ENCODE results near the gene GGA3. TPM values are rescaled to one million over a fixed set of nuclear protein-coding genes. Genes with fewer than 3 reads are reported as not detected.

Gene GGA3
- total RNA-seq, 2 donors from 2014 or later: 23.0 to 24.5 TPM

Other genes with a start within 250 kb of the GGA3 start
- gene MRPL58, start 248.9 kb downstream of the GGA3 start, total RNA-seq: 10 to 100 TPM; 38.1 to 46.7 TPM
- gene ATP5PD, start 214.6 kb downstream of the GGA3 start, total RNA-seq: 100 to 1,000 TPM; 676 to 729 TPM
- 10 to 100 TPM; 21.4 to 26.2 TPM for gene KCTD2, start 214.4 kb downstream of the GGA3 start, total RNA-seq
- 10 to 100 TPM in 1 of 2 donors, 1 to 10 TPM in 1; 7.2 to 14.3 TPM for gene SLC16A5, start 173.7 kb downstream of the GGA3 start, total RNA-seq
- 1 to 10 TPM; 5.8 to 6.7 TPM for gene ARMC7, start 151.6 kb downstream of the GGA3 start, total RNA-seq
- 10 to 100 TPM; 27.2 to 28.4 TPM for gene NT5C, start 129.9 kb downstream of the GGA3 start, total RNA-seq
- 10 to 100 TPM; 16.4 to 19.7 TPM for gene JPT1, start 107.1 kb downstream of the GGA3 start, total RNA-seq
- 100 to 1,000 TPM; 231 to 246 TPM for gene SUMO2, start 78.6 kb downstream of the GGA3 start, total RNA-seq
- 10 to 100 TPM; 28.6 to 37.9 TPM for gene NUP85, start 55.9 kb downstream of the GGA3 start, total RNA-seq
- gene MRPS7, start 273 bp upstream of the GGA3 start, total RNA-seq: 100 to 1,000 TPM in 1 of 2 donors, 10 to 100 TPM in 1; 85.4 to 103 TPM
- 10 to 100 TPM; 13.8 to 17.7 TPM for gene MIF4GD, start 9.6 kb upstream of the GGA3 start, total RNA-seq
- gene SLC25A19, start 27.8 kb upstream of the GGA3 start, total RNA-seq: 10 to 100 TPM; 15.2 to 21.0 TPM
- 100 to 1,000 TPM in 1 of 2 donors, 10 to 100 TPM in 1; 90.3 to 110 TPM for gene GRB2, start 144.1 kb upstream of the GGA3 start, total RNA-seq
- 10 to 100 TPM; 46.0 to 47.2 TPM for gene TMEM94, start 195.0 kb upstream of the GGA3 start, total RNA-seq

Measured in left cardiac atrium (tissue), 2 donors.